ENCODE results near the gene DNAAF6. TPM values are rescaled to one million over a fixed set of nuclear protein-coding genes. Genes with fewer than 3 reads are reported as not detected.

DNAAF6 gene
- total RNA-seq, 1 donor = not detected

DNA sequence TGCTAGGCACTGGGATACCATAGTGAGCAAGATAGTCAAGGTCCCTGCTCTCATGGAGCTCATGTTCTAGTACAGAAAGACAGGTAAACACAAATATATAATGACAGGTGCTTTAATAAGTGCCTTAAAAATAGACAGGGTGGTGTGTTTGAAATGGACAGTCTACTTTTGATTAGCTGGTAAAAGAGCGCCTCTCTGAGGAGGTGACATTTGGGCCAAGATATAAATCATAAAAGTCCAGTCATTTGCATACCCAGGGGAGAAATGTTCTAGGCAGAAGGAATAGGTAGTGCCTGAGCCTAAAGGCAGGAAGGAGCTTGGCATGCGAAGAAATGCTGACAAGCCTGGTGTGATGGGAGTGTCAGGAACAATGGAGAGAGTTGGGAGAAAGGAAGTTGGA lies 83.6 kb downstream of the DNAAF6 start:
- DNase-seq (ENCODE audit: low read depth) = no peak
- TF ChIP-seq, protein P1, sequence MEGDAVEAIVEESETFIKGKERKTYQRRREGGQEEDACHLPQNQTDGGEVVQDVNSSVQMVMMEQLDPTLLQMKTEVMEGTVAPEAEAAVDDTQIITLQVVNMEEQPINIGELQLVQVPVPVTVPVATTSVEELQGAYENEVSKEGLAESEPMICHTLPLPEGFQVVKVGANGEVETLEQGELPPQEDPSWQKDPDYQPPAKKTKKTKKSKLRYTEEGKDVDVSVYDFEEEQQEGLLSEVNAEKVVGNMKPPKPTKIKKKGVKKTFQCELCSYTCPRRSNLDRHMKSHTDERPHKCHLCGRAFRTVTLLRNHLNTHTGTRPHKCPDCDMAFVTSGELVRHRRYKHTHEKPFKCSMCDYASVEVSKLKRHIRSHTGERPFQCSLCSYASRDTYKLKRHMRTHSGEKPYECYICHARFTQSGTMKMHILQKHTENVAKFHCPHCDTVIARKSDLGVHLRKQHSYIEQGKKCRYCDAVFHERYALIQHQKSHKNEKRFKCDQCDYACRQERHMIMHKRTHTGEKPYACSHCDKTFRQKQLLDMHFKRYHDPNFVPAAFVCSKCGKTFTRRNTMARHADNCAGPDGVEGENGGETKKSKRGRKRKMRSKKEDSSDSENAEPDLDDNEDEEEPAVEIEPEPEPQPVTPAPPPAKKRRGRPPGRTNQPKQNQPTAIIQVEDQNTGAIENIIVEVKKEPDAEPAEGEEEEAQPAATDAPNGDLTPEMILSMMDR (IDR thresholded peaks at IDR 0.05; ENCODE audit: insufficient read depth, low read length) = no peak
- H3K4me3 ChIP-seq (ENCODE audit: low read depth, low read length) = no peak overlapping the region

DNA sequence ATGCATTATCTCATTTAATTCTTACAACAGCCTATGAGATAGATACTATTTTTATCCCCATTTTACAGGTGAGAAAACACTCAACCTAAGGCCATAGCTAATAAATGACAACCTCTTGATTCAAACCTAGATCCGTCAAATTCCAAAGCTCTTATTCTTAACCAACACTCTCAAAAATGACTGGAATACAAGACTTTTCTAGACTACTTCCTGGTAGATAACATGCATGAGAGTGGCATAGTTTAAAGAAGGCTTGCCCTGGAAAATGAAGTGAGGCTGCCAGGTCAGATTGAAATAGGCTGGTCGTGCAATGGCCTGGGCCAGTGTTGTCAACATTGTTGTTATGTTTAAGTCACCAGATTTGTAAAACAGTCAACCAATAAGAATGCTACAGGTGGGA lies 86.6 kb downstream of the DNAAF6 start:
- DNase-seq (ENCODE audit: low read depth) = no peak
- TF ChIP-seq, protein P1 (IDR thresholded peaks at IDR 0.05; ENCODE audit: insufficient read depth, low read length) = no peak
- no peak overlapping the region for H3K4me3 ChIP-seq (ENCODE audit: low read depth, low read length)

Small RNAs within 50 kb of the gene (small RNA-seq; reads per million reads assigned to genes)
- gene RF00019 = not detected

Other genes starting within 250 kb of the DNAAF6 start
- gene MORC4, start 206.4 kb upstream of the DNAAF6 start, total RNA-seq (ENCODE audit: low replicate concordance) = 38.4 and 42.4 TPM in 2 replicates
- gene RBM41, start 87.8 kb upstream of the DNAAF6 start, total RNA-seq (ENCODE audit: low replicate concordance) = 17.4 and 17.7 TPM in 2 replicates
- gene NUP62CL, start 178 bp upstream of the DNAAF6 start, total RNA-seq (ENCODE audit: low replicate concordance) = 0.09 TPM in 1 of 2 replicates, not detected in the other
- 0.09 and 0.16 TPM in 2 replicates for gene FRMPD3, start 243.0 kb downstream of the DNAAF6 start, total RNA-seq (ENCODE audit: low replicate concordance)